Bronchial epithelial cell (primary cell): ENCODE results near the gene BPIFB3. TPM values are rescaled to one million over a fixed set of nuclear protein-coding genes. Genes with fewer than 3 reads are reported as not detected.

ENCODE experiments used
- DNase-seq: peaks from one replicate; pipeline ENCODE4 v3.0.0-alpha.2; 2010; ENCODE audit warnings: low read depth
- FAIRE-seq: peaks from 2 replicates; lab custom pipeline; 2011; peaks lifted over from hg19 to GRCh38; lab: Jason Lieb, UNC
- H3K27me3 ChIP-seq: 2 replicates; pipeline ENCODE4 v1.5.1; 2011; ENCODE audit warnings: low read length; ENCODE audit not compliant: control insufficient read depth, insufficient read depth
- H3K36me3 ChIP-seq: 2 replicates; pipeline ENCODE4 v1.5.1; 2011; ENCODE audit warnings: low read length; ENCODE audit not compliant: control insufficient read depth, insufficient read depth
- H3K4me3 ChIP-seq: 2 replicates; pipeline ENCODE4 v1.5.1; 2011; ENCODE audit warnings: mild to moderate bottlenecking, low read depth, low read length, control low read depth
- CTCF ChIP-seq: IDR thresholded peaks from 2 replicates; pipeline ENCODE4 v1.5.1; 2011; ENCODE audit warnings: mild to moderate bottlenecking, moderate library complexity, low read length, control low read depth, inconsistent platforms; ENCODE audit not compliant: insufficient read depth, severe bottlenecking
- total RNA-seq: library from RNA; depleted of rRNA; stranded (reverse); fragments of >200 nt; gene quantifications from 2 replicates; pipeline ENCODE4 v1.2.1, GENCODE V29; 2014

BPIFB3 gene
- total RNA-seq, 1 donor from 2014 or later = not detected

DNA sequence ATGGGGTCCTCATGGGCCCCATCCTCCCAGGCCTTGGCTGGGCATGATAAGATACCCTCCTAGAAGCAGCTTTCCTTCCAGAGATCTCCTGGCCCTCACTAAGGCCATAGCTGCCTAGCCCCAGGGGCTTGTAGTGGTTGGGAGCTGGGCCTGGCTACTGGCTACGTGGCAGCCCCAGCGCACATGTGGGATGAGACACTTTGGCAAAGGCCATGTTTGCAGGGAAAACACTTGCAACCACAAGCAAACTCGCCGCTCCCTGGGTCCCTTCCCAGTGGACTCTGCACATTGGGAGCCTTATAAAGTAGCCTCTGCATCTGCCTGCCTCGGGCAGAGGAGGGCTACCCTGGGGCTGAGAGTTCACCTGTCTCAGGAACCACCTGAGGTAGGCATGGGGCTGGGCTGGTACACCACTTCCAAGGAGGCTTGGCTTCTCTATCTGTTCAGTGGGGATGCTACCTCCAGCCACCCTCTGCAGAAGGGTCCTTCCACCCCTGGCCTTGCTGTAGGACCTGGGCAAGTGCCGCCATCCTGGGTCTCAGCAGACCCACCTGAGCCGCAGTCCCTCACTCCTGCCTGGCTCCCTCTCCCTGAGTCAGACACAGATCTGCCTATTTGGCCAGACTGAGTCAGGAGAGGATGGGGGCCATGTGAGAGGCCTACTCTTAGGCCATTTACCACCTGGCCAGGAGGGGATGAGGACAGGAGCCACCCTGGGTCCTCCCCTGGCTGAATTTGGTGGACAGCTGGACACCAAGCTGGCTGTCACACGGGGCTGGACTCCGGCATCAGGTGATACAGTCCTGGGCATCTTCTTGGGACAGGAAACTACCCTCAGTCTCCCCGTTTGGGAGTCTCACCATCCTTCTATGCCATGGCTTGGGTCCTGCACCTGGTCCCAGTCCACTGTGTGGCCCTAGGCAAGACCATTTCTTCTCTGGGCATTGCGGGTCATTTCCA lies 46.0 kb upstream of the BPIFB3 start, which contains the start of gene BPIFB2:
TSS of gene BPIFB2 (plus strand) at position 329 of the 960 bp plus-strand sequence. CDS start 871 bp downstream, outside the sequence.
- H3K36me3 ChIP-seq = no peaks in the 10 kb centered on the region
- TF ChIP-seq CTCF = no peak
- H3K4me3 ChIP-seq = no peak within 1 kb of the TSS
- FAIRE-seq = no peak
- no peaks in the 10 kb centered on the region for H3K27me3 ChIP-seq
- DNase-seq = no peak

DNA sequence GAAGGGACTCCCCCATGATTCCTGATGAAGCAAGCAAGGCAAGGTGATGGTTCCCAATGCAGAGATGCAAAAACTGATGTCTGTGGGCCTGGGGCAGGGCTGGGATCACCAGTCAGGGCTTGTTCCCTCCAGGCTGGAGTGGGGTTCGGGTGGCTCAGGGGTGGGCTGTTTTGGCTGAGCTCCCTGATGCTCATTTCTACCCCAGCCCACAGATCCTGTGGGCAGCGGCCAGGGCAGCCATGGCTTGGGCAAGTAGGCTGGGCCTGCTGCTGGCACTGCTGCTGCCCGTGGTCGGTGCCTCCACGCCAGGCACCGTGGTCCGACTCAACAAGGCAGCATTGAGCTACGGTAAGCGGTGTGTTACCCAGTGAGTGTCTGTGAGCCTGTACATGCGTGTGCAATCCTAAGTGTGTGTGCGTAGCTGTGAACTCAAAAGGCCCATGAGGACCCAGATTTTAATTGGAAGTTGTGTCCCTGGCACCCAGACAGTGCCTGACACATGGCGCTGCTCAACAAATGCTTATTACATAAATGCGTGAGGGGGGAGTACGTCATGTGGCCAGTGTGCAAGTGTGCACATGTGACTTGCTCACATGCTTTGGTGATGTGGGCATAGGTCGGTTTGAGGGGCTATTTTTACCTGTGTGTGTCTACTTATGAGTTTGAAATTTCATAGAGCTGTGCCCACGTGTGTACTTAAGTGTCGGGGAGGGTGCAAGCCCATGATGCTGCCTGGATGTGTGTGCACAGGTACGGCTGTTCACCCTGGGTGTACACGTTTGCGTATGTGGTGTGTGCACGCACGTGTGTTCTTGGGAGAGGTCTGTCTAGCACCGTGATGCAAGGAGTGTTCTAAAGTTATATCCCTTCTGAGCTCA lies 45.1 kb upstream of the BPIFB3 start:
- DNase-seq (no peak), FAIRE-seq (no peak)
- no peak for TF ChIP-seq CTCF
- H3K36me3 ChIP-seq = no peaks in the 10 kb centered on the region
- H3K27me3 ChIP-seq = peaks cover 1% of the 10 kb centered on the region
- no peak overlapping the region for H3K4me3 ChIP-seq

DNA sequence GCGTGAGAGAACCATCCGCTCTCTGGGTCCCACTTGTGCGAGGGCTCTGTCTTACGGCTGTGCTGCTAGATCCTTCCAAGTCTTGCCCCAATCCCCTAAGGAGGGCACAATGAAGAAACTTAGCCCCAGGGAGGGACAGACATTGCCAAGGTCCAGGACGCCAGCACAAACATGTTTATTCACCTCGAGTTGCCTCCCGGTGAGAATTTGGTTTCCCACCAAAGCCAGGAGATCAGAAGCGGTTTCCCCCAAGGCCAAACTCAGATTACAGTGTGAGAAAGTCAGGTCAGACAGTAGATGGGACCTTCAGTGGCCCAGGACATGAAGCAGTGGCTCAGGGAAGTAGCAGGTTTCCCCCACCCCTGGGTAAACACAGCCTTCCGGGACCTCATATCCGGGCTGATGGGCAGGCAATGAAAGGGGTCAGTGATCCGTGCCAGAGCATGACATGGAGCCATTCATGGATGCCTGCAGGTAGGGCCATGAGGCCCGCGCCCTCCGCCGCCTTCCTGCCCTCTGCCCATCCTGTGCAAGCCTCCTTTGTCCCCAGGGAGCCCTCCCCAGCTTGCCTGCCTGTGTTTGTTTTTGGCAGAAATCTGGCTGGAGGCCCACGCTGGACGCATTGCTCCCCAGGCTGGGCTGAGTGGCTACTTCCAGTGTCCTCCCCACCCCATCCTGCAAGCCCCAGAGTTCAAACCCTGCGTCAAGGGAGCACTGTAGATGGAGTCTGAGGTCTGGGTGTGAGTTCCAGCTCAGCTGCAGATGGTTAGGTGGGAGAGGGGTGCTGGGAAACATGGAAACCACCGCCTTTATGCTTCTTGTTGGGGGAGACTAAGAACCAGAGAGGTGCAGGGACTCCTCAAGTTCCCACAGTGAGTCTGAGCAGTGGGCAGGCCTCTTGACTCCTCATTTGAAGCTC lies 44.2 kb upstream of the BPIFB3 start:
- no peak for FAIRE-seq
- TF ChIP-seq CTCF = no peak

DNA sequence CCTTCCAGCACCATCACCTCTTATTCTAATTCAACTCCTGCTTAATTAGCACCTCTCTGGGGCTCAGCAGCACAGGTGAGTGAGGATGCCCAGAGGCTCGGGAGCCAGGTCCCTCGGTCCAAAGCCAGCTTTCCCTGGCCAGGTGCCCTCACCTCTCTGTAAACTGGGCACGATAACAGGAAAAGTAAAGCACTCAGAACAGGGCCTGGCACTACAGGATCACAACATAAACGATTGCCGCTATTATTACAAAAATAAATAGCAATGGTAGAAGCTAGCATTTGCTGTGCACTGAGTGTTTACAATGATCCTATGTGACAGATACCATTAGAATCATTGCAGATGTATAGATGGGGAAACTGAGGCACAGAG lies 43.6 kb upstream of the BPIFB3 start:
- DNase-seq = no peak
- H3K27me3 ChIP-seq = peaks cover 1% of the 10 kb centered on the region
- no peak for TF ChIP-seq CTCF
- H3K36me3 ChIP-seq = no peaks in the 10 kb centered on the region
- H3K4me3 ChIP-seq = no peak overlapping the region
- FAIRE-seq = no peak

More for the DNA sequence above, 44.2 kb upstream of the BPIFB3 start:
- H3K4me3 ChIP-seq = no peak overlapping the region
- no peak for DNase-seq
- peaks cover 1% of the 10 kb centered on the region for H3K27me3 ChIP-seq
- H3K36me3 ChIP-seq = no peaks in the 10 kb centered on the region
